ENCODE data around the gene SND1.

DNA sequence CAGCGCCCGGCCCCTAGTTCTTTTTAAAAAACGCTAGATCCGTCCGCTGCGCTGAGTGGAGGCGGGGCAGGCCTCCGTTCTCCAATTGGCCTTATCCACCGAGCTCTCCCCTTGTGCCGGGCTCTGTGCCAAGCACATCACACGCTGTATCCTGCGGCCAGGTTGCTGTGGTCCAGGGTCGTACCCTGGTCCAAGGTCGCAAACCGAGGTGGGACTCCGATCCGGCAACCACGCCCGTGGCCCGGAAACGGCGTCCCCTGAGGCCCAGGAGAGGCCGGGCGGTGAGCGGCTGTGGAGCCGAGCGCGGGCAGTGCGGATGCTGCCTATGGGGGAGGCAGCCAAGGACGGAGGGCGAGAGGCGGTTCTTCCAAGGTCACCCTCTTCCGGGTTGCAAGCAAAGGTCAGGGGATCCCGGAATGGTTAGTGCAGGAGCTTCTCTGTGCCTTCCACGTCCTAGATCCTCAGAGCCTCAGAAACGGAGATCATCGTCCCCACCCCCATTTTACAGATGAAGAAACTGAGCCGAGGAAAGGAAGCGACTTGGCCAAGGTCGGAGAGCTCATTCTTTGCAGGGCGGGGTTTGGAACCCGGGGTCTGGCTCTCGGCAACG is 451.6 kb downstream of the SND1 start:
- TF ChIP-seq, protein P1, sequence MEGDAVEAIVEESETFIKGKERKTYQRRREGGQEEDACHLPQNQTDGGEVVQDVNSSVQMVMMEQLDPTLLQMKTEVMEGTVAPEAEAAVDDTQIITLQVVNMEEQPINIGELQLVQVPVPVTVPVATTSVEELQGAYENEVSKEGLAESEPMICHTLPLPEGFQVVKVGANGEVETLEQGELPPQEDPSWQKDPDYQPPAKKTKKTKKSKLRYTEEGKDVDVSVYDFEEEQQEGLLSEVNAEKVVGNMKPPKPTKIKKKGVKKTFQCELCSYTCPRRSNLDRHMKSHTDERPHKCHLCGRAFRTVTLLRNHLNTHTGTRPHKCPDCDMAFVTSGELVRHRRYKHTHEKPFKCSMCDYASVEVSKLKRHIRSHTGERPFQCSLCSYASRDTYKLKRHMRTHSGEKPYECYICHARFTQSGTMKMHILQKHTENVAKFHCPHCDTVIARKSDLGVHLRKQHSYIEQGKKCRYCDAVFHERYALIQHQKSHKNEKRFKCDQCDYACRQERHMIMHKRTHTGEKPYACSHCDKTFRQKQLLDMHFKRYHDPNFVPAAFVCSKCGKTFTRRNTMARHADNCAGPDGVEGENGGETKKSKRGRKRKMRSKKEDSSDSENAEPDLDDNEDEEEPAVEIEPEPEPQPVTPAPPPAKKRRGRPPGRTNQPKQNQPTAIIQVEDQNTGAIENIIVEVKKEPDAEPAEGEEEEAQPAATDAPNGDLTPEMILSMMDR (IDR thresholded peaks at IDR 0.05; ENCODE audit: low read length) = no peak
- TF ChIP-seq EZH2 (optimal IDR thresholded peaks at IDR 0.05; ENCODE audit: low read depth, low read length) = no peak

Data from MM.1S (cell line).